HG03521 (cell line): Measurements from ENCODE around the gene CST5.
"Not testable (repeated sequence)": the region's sequence is repeated elsewhere in the genome, so short reads cannot be mapped to it uniquely, and the experiment has no call there.

ENCODE experiments used
- ATAC-seq: cut with Tn5 transposase; IDR thresholded peaks from one replicate; pipeline ENCODE4 v1.9.1; 2021; ENCODE audit warnings: mild to moderate bottlenecking, moderate library complexity; ENCODE audit not compliant: unreplicated experiment

CST5 gene

DNA sequence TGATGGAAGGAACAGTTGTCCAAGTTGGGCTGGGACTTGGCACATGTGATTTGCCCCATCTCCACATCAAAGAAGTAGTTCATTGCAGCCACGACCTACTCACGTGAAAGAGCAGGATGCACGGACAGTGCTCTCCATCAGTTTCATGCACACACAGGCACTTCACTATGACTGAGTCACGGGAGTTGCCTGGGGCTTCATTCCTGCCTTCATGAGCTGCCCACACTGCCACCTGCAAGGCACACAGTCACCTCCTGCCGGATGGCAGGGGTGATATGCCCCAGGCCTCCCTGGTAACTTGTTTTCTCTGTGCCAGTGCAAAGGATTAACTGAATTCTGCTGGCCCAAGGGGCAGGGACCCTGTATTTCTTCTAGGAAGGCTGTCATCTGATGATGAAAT lies 22.8 kb downstream of the CST5 start:
- ATAC-seq: no peak

DNA sequence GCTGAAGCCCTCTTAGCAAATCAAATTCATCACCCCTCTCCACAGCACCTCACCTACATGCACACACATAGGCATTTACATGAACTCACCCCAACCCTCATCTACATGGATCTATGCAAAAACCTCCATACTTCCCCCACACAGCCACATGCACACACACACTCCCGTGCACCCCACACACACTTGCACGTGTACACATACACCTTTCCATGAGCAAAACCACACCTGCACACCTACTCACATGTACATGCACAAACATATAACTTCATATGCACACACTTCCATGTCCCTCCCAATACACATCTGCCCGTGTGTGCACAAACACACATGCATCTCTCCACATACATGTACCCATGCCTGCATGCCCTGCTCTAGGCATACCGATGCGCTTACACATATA lies 23.3 kb downstream of the CST5 start:
- ATAC-seq: no peak

DNA sequence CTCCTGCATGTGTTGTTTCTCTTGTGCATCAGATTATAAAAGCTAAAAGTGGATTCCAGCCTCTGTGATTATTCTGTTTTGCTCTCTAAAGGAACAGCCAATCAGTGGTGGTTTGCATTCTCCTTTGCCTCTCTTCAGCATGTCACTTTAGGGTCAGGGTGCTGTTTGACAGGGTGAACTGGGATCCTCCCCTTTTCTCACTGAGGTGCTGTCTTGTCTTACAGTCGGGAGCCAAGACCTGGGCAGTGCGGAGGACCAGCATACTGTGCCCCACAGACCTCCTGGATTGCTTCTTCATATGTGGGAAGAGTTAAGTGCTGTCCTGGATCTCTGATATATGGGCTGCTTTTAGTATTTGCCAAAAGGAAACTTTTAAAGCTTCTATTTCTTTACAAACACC lies 37.9 kb downstream of the CST5 start:
- no peak for ATAC-seq

DNA sequence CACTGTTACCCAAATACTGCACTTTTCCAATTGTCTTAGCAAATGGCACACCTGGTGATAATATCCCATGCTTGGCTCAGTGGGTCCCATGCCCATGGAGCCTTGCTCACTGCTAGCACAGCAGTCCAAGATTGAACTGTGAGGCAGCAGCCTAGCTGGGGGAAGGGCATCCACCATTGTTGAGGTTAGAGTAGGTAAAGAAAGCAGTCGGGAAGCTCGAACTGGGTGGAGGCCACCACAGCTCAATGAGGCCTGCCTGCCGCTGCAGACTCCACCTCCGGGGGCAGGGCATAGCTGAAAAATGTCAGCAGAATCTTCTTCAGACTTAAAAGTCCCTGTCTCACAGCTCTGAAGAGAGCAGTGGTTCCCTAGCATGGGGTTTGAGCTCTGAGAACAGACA lies 43.8 kb downstream of the CST5 start:
- no peak for ATAC-seq

DNA sequence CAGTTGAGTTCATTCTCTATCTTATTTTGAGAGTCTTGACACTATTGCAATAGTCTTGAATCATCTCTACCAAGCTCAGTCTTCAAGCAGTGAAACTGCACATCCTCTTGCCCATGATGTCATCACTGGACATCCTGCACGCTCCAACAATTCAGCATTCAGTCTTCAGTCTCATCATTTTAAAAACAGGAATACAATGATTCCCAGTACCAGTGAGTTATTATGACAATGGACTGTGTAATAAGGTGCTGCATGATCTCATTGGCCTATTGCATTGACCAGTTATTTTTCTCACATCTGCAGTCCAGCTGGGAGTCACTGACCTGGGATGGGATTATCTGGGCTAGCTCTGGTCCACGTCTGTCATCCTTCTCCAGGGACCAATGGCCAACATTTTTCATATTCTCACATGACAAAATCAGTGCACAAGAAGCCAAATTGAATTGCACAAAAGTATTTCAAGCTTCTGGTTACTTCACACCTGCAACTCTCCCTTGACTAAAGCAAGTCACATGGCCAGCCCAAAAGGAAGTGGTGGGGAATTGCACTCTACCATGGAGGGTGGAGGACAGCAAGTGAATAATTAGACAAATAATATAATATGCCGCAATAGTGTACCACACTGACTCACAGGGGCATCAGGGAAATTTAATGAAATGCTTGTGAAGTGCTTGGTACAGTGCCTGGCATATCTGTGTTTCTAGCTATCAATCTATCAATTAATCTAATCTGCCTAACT lies 46.6 kb downstream of the CST5 start:
- no peak for ATAC-seq

DNA sequence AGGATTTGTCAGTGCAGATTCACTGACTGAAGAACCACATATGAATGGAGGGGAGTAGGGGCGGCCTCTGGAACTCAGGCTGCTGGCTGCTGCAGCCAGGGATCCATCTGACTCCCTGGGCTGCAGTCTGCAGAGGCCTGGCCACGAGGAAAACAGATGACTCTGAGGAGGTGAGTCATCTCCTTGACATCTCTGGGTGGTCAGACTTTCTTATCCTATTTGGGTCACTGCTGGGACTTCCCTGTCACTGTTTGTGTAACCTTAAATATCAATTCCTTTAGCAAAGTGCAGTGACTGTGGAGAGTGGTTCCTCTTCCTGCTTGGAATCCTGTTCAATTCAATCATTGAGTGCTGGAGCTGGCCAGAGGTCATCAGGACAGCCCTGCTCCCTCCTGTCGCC lies 47.6 kb downstream of the CST5 start:
- ATAC-seq: not testable (repeated sequence)

DNA sequence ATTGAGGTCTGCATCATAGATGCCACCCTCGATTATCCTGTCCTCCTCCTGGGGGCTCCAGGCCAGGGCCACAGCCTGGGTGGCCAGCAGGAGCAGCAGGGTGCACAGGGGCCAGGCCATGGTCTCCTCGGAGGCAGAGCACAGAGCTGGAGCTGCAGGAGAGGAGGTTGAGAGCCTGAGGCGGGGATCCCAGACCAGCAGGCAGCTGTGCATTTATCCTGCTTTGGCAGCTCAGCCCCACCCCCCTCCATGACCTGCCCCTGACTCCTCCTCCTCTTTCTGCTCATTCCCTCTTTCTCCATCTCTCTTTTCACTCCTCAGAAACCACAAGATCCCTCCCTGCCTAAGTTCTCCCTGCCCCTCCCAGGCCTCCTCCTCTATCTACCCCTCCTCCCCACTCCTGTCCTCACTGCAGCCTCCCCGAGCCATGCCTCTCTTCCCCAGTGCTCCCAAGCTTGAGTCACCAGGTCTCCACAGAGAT lies 53.0 kb downstream of the CST5 start, which contains the start of gene CST2:
CST2 (minus strand) TSS at position 189 of the 481 bp plus-strand sequence; CDS start at position 120, 69 bp downstream.
- ATAC-seq: no peak
